Brain microvascular endothelial cell (primary cell): ENCODE measurements around the gene KRTAP10-3.
A peak's percentile ranks its signal among the peaks of the same experiment; 100 is the strongest.
"Not testable (repeated sequence)": the region's sequence is repeated elsewhere in the genome, so short reads cannot be mapped to it uniquely, and the experiment has no call there.

Experiments
- DNase-seq: peaks from one replicate; pipeline ENCODE4 v3.0.0-alpha.2; 2020
- H3K27ac ChIP-seq: fragments of 250-450 bp; sonication (Bioruptor Pico); 2 replicates; pipeline ENCODE4 v1.5.1; 2020; ENCODE audit warnings: mild to moderate bottlenecking, moderate library complexity
- H3K27me3 ChIP-seq: fragments of 250-450 bp; sonication (Bioruptor Pico); replicated peaks from 2 replicates; pipeline ENCODE4 v1.5.1; 2020; ENCODE audit warnings: mild to moderate bottlenecking
- H3K36me3 ChIP-seq: fragments of 250-450 bp; sonication (Bioruptor Pico); replicated peaks from 2 replicates; pipeline ENCODE4 v1.5.1; 2020; ENCODE audit warnings: mild to moderate bottlenecking
- H3K4me3 ChIP-seq: 2 replicates; pipeline ENCODE4 v1.5.1; 2011; ENCODE audit warnings: low read depth, mild to moderate bottlenecking, control low read depth, low read length, moderate library complexity
- CTCF ChIP-seq: IDR thresholded peaks from 2 replicates; pipeline ENCODE4 v1.5.1; 2011; ENCODE audit warnings: low read depth, mild to moderate bottlenecking, moderate library complexity, low read length, control low read depth, inconsistent platforms; ENCODE audit errors: missing control alignments
- in situ Hi-C: cut with HindIII; loops from 2 replicates; pipeline ENCODE4 v1.10.0; 2017; ENCODE audit warnings: low sequenced_read_pairs, low pct_ligation_motif_present

KRTAP10-3 gene

GRCh38 chr21:44576025-44576420 is 17.4 kb upstream of the KRTAP10-3 start:
- no peak for TF ChIP-seq CTCF
- H3K36me3 ChIP-seq = no peaks in the 10 kb centered on the region
- H3K4me3 ChIP-seq = no peak overlapping the region
- no peak overlapping the region for H3K27ac ChIP-seq
- DNase-seq = no peak
- H3K27me3 ChIP-seq = no peaks in the 10 kb centered on the region
- in situ Hi-C loops = no loop called here

- no peak for DNase-seq
- Histone ChIP-seq H3K36me3 (no peaks in the 10 kb centered on the region), H3K27me3 (no peaks in the 10 kb centered on the region), H3K4me3 (no peak overlapping the region), H3K27ac (no peak overlapping the region)
- in situ Hi-C loops = no loop called here
- TF ChIP-seq CTCF = no peak
These were observed 16.9 kb upstream of the KRTAP10-3 start for GRCh38 chr21:44575307-44576024.

GRCh38 chr21:44574457-44575306 is 16.1 kb upstream of the KRTAP10-3 start:
- Histone ChIP-seq H3K27me3 (no peaks in the 10 kb centered on the region), H3K27ac (no peak overlapping the region), H3K36me3 (no peaks in the 10 kb centered on the region), H3K4me3 (no peak overlapping the region)
- no peak for TF ChIP-seq CTCF
- no peak for DNase-seq
- in situ Hi-C loops = no loop called here

GRCh38 chr21:44573630-44574456 is 15.2 kb upstream of the KRTAP10-3 start, which contains the start of gene KRTAP10-4:
Gene KRTAP10-4, plus strand, starts transcription at chr21:44573729. Its CDS starts 30 bp downstream, at chr21:44573759.
- H3K4me3 ChIP-seq, DNase-seq, H3K27ac ChIP-seq, H3K36me3 ChIP-seq, in situ Hi-C loops, H3K27me3 ChIP-seq: not testable (repeated sequence)

- Histone ChIP-seq H3K36me3 (no peaks in the 10 kb centered on the region), H3K27me3 (no peaks in the 10 kb centered on the region), H3K4me3 (no peak overlapping the region), H3K27ac (no peak overlapping the region)
- no peak for TF ChIP-seq CTCF
- peak; percentile 39 for DNase-seq
- in situ Hi-C loops = no loop called here
These were observed 14.5 kb upstream of the KRTAP10-3 start for GRCh38 chr21:44572959-44573583.
